HuH-7 (cell line): Measurements from ENCODE around the gene FGD3.
"Not testable (repeated sequence)": the region's sequence is repeated elsewhere in the genome, so short reads cannot be mapped to it uniquely, and the experiment has no call there.

Source experiments
- DNase-seq: peaks from one replicate; pipeline ENCODE4 v3.0.0; 2011; ENCODE audit warnings: low spot score

The FGD3 gene

GRCh38 chr9:93010056-93010455 lies 62.7 kb downstream of the FGD3 start:
- no peak for DNase-seq

GRCh38 chr9:93010704-93011103 lies 63.4 kb downstream of the FGD3 start:
- no peak for DNase-seq

DNA sequence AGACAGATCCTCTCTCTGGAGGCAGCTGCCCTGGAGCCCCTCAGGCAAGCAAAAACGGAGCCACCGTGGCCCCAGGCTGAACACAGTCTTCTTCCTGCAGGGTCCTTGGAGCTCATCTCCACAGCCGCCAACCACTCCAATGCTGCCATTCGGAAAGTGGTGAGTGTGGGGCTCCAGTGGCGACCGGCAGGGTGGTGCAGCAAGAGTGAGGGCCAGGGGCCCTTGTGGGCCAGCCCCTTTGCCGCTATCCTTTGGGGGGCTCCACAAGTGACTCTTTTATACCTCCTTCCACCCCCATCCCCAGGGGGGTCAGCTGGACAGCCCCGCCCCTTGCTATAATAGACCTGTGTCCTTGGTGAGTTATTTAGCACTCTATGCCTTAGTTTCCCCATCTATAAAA lies 63.8 kb downstream of the FGD3 start:
- DNase-seq: no peak

DNA sequence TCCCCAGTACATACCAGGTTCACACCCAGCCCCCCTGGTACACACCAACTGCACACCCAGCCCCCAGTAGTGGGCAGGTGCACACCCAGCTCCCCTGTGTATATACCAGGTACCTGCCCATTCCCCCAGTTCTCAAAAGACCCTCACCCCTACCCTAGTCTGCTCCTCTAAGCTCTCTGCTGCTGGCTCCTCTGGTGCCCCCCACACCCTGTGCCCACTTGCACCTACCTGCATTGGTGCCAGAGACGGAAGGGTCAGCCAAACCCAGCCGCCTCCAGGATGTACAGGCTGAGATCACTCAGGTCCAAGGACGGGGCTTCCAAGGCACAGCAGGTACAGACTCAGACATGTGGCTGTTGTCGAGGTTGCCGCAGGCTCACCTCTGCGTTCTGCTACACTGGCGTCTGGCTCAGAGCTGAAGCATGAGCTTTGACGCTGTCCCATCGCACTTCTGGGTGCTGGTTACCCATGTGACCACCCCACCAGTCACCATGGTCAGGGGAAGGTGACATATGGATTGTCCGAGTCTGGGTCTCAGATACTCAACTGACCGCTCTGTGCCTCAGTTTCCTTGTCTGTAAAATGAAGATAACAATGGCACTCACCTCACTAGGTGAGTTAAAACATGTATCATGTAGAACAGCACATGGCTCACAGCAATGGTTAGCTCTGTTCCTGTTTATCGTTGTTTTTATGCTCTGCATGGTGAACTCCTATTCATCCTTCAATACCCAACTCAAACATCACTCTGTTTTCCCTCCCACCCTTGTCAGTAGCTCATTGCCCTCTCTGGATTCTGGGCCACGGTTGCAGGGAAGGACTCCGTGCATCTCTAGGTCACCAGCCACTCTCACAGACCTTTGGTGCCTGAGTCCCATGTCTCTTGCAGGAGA lies 65.9 kb downstream of the FGD3 start:
- DNase-seq: no peak

- no peak for DNase-seq
Observed at GRCh38 chr9:93013856-93014582, 66.7 kb downstream of the FGD3 start.

DNA sequence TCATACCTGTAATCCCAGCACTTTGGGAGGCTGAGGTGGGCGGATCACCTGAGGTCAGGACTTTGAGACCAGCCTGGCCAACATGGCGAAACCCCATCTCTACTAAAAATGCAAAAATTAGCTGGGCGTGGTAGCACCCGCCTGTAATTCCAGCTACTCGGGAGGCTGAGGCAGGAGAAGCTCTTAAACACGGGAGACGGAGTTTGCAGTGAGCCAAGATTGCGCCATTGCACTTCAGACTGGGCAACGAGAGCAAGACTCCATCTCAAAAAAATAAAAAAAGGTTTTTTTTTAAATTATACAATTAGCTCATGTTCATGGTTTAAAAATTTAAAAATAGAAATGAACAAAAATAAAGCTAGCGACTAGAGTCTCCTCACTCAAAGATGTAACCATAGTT lies 67.9 kb downstream of the FGD3 start:
- not testable (repeated sequence) for DNase-seq

DNA sequence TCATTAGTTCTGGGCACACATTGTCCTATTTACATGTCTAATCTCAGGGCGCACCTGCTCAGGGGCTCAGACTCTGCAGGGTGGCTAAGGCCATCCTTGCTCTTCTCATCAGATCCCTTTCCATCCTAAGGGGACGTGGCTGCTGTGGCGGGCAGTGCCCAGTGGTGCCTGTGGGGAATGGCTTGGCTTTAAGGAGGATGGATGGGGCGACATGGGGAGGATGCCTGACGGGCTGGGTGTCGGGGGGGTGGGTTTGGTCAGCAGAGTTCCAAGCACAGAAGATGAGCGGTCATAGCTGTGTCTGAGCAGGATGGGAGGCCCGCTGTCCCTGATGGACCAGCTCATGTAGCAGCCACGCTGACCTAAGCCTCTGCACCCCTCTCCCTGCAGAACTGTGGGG lies 70.3 kb downstream of the FGD3 start:
- no peak for DNase-seq

DNA sequence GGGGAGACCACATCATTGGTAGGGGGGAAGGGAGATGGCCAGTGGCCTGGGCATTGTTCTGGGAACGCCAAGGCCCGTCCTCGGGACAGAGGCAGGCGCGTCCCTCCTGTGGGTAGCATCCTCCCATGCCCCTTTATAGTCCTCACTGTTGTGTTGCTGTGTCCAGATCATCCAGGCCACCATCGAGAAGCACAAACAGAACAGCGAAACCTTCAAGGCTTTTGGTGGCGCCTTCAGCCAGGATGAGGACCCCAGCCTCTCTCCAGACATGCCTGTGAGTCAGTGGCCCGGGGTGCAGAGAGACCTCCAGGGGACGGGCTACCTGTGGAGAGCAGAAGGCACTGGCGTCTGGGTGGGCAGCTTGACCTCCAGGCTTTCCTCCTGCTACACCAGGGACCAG lies 72.8 kb downstream of the FGD3 start:
- DNase-seq: no peak

GRCh38 chr9:93020771-93021670 lies 73.7 kb downstream of the FGD3 start:
- no peak for DNase-seq

DNA sequence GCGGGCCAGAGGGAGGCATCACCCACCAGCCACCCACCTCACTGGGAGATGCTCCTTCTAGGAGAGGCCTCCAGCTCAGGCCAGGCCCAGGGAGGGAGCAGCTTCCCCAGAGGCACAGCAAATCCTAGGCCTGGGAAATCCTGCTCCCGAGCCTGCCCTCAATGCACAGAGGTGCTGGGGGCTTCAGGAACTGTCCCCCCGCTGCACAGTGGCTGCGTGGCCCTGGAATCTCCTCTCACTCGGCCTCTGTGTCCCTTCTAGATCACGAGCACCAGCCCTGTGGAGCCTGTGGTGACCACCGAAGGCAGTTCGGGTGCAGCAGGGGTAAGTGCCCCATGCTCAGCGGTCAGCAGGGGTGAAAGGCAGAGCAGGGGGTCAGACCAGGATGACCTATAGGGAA lies 74.7 kb downstream of the FGD3 start:
- no peak for DNase-seq

GRCh38 chr9:93022721-93023520 lies 75.6 kb downstream of the FGD3 start:
- no peak for DNase-seq

DNA sequence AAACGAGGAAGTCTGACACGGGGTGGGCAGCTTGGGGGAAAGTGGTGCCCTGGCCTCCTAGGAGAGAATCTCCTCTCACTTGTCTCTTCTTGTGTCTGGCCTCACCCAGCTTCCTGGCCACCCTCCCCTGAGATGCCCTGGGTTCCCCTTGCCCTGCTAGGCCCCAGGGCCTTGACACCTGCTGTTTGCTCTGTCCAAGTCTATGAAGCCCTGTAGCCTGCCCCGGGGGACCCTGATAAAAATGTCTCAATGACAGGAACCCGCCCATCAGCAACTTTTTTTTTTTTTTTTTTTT lies 76.1 kb downstream of the FGD3 start:
- no peak for DNase-seq

DNA sequence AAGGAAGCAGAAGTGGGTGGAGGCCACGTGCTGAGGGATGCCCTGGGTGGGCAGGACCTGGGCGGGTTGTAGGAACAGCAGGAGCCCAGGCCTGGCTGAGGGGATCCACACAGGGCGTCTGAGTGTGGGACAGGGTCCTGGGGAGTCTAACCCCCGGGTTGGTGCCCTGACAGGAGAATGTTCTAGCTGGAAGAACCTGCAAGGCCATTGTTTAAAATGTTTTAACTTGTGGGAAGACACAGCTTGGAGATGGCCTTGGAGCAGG lies 77.3 kb downstream of the FGD3 start:
- no peak for DNase-seq

- no peak for DNase-seq
Observed at GRCh38 chr9:93024986-93025630, 77.8 kb downstream of the FGD3 start.

GRCh38 chr9:93025736-93026135 lies 78.4 kb downstream of the FGD3 start:
- DNase-seq: no peak

DNA sequence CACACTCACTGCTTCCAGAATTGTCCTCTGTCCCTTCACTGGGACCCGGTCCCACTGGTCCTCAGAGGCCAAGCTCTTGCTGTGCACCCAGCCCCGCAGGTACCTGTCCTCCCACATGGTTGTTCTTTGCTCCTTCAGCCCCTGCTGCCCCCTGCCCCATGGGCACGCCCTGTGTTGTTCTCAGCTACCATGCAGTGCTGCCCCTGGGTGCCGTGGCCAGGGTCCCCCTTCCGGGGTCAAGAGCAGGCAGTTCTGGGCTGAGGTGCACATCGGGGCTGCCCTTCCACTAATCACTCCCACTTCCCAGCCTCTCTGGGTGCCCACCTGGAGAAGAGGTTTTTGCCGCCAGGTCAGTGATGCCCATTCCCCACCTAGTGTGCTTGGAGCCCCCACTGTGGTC lies 79.3 kb downstream of the FGD3 start:
- no peak for DNase-seq

GRCh38 chr9:93027750-93028149 lies 80.4 kb downstream of the FGD3 start:
- no peak for DNase-seq

GRCh38 chr9:93028448-93029006 lies 81.2 kb downstream of the FGD3 start:
- no peak for DNase-seq

- no peak for DNase-seq
Observed at GRCh38 chr9:93030642-93031628, 83.6 kb downstream of the FGD3 start.
